Stimulated activated CD4-positive, alpha-beta T cell treated with anti-CD3 and anti-CD28 coated beads, Interleukin-4, amount 100 ng/mL, for 1 hour (primary cell): ENCODE measurements around the gene ART3.
"Not testable (repeated sequence)": the region's sequence is repeated elsewhere in the genome, so short reads cannot be mapped to it uniquely, and the experiment has no call there.

Source experiments
- DNase-seq: peaks from one replicate; pipeline ENCODE4 v3.0.0-alpha.2; 2020

Gene ART3, protein sequence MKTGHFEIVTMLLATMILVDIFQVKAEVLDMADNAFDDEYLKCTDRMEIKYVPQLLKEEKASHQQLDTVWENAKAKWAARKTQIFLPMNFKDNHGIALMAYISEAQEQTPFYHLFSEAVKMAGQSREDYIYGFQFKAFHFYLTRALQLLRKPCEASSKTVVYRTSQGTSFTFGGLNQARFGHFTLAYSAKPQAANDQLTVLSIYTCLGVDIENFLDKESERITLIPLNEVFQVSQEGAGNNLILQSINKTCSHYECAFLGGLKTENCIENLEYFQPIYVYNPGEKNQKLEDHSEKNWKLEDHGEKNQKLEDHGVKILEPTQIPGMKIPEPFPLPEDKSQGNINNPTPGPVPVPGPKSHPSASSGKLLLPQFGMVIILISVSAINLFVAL

DNA sequence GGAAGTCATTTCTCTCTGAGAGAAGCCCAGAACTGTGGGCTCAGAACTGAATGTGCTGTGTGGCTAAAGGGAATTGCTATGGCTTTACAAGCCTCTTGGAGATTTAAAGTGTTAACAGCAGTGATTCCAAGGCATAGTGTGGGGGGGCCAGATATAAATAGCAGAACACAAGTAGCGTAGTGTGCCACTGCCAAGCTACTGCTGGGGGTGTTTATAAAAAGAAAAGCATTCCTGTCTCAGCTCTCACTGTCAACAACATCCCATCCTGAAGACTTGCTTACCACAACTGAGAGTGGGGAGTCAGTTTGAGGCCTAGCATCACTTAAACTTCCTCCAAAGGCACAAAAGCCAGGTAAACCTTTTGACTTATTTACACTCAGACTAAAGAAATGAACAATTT lies at the start of gene ART3:
Gene ART3, plus strand, starts transcription at position 242 of the 400 bp plus-strand sequence. CDS start 1,181 bp downstream, outside the sequence.
- DNase-seq, result no peak

DNA sequence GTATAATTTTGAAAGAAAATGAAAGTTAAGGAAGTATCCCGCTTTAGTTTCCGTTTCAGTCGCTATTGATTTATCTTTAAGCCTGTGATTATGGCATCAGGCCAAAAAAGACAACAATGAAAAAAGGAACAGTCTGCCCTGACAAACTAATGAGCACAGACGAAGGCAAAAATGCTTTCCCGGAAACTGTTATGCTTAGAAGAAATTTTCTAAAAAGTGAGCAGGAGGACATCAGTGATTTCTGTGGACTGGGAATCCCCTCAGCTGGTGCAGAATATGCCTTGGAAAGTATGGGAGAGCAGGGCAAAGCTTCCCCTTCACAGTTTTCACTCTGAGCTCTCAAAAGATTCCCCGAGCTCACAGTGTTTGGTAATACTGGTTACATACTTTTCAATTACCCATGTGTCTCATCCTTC lies 46.2 kb upstream of the ART3 start:
- DNase-seq, result no peak

DNA sequence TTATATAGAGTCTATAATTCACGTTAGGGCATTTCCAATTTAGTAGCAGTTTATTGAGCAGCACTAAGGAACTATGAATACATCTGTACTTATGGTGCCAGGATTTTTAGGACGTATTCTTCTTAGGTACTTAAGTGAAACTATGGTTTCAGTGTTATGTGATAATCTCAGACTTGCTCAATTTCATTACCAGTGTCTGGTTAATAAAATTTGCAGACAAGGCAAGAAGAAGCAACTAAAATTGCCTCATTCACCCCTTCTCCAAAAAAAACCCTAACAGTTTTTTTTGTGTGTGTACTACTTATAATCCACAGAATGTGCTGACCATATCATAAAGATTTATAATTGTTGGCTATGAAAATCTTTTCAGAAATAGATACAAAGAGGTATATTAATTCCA lies 45.2 kb upstream of the ART3 start:
- DNase-seq, result no peak

DNA sequence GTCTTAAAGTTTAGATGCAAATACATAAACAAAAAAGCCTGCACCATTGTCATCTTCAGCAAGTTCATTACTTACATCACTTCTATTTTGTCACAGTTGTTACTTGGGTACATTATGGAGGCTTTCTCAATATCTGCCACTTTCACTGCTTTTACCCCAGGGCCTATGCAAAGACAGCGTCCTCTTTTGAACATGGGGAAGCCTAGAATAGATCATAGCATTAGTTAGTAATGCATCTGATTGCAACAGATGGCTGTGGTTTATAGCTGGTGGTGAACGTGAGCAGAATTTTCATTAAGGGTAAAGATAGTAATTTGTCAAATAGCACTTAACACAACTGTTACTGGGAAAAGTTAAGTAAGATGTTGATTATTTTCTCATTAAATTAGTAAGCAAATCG lies 39.4 kb upstream of the ART3 start:
- DNase-seq, result no peak

DNA sequence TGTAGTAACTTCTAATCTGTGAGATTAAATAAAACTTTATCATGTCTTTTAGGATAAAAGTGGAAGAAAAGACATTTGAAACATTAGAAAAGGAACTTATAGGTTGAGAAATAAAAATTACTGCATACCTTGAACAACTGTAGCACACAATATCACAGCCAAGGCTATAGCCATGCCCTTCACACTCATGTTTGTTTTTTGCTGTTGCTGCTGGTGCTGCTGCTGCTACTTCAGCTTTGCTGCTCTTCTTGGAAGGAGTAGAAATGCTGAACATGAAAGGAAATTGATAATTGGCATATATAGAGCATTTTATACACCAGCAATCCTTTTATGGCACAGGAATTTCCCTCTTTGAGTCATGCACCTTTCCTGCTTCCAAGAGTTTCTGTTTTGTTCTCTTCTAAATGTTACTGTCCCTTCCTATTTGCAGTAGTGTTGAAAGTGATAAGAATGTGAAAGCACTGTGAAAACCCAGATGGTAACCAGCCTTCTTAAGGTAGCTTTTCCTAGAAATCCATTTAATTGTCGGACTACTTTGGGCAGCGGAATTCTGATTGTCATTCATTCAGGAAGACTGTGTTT lies 38.6 kb upstream of the ART3 start, which contains the start of gene CXCL11:
Gene CXCL11, minus strand, starts transcription at position 272 of the 582 bp plus-strand sequence. Its CDS starts 83 bp downstream, at position 189.
- no peak for DNase-seq

DNA sequence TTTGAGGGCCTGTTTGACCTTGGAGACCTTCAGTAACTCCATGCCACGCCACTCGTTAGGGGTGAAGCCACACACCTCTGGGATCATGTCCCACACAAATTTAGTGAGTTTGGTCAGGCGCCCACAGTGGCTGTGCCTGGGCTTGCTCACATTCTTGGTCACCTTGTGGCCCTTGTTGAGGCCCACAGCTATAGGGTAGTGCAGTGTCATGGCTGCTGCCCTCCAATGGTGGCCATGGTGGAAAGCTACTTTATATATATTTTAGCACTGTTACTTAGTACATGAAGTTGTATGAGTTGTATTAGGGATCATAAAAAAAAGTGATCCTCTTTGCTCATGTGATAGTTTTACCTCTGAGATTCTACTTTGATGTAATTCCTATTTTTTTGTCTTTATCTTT lies 37.7 kb upstream of the ART3 start:
- no peak for DNase-seq

DNA sequence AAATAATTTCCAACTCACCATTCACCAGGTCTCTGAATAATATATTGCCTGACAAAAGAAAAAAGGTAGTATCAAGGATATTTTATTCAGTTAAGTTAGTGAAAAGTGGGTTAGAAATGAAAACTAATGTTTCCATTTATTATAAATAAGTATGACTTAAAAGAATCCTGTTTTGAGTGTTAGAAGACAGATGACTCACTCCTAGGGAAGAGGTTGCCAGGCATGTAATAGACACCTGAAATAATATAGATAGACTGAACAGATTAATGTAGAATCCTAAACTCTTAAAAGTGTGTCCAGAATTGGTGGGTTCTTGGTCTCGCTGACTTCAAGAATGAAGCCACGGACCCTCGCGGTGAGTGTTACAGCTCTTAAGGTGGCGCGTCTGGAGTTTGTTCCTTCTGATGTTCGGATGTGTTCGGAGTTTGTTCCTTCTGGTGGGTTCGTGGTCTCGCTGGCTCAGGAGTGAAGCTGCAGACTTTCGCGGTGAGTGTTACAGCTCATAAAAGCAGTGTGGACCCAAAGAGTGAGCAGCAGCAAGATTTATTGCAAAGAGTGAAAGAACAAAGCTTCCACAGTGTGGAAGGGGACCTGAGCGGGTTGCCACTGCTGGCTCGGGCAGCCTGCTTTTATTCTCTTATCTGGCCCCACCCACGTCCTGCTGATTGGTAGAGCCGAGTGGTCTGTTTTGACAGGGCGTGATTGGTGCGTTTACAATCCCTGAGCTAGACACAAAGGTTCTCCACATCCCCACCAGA lies 32.1 kb upstream of the ART3 start:
- DNase-seq, result not testable (repeated sequence)

DNA sequence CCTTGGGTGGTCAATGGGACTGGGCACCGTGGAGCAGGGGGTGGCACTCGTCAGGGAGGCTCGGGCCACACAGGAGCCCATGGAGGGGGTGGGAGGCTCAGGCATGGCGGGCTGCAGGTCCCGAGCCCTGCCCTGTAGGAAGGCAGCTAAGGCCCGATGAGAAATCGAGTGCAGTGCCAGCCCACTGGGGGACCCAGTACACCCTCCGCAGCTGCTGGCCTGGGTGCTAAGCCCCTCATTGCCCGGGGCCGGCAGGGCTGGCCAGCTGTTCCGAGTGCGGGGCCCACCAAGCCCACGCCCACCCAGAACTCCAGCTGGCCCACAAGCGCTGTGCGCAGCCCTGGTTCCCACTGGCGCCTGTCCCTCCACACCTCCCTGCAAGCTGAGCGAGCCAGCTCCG lies 31.2 kb upstream of the ART3 start:
- not testable (repeated sequence) for DNase-seq

DNA sequence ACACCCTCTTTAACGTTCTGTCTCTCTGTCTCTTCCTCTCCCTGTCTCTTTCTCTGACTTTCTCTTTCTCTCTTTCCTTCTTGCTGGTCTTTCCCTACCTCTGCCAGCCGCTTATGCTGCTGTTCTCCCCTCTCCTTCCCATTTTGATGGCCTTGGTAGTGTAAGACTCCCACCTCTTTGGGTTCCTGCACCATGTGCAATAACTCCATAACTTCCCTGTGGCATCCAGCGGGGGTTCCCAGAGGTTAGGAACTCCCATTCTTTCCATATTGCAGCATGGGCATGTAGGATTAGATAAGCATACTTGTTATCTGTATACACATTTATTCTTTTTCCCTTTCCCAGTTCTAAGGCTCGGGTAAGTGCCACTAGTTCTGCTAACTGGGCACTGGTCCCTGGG lies 29.8 kb upstream of the ART3 start:
- not testable (repeated sequence) for DNase-seq

DNA sequence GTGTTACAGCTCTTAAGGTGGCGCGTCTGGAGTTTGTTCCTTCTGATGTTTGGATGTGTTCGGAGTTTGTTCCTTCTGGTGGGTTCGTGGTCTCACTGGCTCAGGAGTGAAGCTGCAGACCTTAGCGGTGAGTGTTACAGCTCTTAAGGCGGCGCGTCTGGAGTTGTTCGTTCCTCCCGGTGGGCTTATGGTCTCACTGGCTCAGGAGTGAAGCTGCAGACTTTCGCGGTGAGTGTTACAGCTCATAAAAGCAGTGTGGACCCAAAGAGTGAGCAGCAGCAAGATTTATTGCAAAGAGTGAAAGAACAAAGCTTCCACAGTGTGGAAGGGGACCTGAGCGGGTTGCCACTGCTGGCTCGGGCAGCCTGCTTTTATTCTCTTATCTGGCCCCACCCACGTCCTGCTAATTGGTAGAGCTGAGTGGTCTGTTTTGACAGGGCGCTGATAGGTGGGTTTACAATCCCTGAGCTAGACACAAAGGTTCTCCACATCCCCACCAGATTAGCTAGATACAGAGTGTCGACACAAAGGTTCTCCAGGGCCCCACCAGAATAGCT lies 24.6 kb upstream of the ART3 start:
- not testable (repeated sequence) for DNase-seq

DNA sequence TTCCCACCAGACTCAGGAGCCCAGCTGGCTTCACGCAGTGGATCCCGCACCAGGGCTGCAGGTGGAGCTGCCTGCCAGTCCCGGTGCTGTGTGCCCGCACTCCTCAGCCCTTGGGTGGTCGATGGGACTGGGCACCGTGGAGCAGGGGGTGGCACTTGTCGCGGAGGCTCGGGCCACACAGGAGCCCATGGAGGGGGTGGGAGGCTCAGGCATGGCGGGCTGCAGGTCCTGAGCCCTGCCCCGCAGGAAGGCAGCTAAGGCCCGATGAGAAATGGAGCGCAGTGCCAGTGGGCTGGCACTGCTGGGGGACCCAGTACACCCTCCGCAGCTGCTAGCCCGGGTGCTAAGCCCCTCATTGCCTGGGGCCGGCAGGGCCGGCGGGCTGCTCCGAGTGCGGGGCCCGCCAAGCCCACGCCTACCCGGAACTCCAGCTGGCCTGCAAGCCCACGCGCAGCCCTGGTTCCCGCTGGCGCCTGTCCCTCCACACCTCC lies 23.9 kb upstream of the ART3 start:
- DNase-seq, result not testable (repeated sequence)

DNA sequence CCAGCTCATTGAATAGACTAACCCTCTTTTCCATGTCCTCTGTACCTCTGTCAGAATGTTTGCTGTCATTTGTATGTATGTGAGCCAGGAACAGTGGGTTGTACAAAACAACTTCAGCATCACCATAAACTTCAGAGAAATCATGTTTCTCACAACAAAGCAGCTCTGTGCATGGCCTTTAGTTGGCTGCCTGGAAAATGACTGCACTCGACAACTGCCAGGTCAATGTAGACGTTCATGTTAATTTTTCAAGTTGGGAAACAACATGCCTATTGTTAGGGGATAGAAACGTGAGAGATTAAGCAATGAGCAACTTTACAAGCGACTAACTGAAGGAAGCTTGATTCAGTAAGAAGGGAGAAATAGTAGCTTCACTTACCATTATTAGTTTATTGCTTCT lies 20.8 kb upstream of the ART3 start:
- no peak for DNase-seq

DNA sequence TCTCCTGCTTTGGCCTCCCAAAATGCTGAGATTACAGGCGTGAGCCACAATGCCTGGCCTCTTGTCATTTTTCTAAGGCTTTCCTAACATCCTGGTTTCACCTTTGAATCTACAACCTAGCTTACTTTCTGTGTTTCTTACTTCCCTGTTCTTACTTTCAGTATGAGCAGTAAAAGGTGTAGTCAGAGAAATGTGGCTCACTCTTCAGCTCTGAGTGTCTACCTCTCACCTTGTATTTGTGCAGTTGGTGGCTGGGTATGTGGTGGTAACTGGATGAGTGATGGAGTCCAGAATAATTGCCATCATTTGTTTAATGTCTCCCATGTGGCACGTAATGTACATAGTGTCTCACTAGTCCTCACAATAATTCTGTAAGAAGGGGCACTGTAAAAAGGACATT lies 19.5 kb upstream of the ART3 start:
- DNase-seq, result no peak

DNA sequence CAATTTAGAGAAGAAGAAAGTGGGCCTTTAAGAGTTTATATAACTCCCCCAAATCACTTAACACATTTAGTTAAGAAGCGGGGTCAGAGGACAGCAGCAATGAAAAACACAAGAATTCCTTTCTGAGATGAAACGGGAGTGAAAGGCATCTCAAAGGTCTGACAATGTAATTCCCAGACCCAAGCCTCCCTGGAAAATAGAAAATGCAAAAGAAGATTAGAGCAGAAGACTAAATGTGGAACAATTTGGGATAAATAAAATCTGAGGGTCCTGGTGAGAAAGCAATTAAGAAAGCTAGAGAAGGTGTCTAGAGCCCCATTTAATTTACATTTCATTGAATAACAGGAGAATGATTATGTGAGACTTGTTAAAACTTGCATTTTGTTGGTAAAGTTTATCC lies 19.1 kb upstream of the ART3 start:
- DNase-seq, result no peak

DNA sequence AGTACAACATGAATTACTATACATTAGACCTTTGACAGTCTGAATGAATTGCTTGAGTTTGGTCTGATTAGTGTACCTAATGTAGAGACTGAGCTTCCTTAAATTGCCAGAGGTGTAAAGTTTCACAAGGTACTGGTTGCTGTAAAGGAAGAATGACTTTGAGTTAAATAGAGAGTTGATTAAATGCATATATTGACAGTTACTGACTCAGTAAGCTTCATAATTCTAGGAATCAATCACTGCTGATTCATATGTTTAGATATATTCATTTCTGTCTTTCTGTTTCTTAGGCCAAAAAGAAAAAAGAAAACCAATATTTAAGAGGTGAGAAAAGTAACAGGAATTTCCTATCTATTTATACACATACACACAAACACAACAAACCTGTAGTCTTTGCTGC lies 16.2 kb upstream of the ART3 start:
- no peak for DNase-seq

DNA sequence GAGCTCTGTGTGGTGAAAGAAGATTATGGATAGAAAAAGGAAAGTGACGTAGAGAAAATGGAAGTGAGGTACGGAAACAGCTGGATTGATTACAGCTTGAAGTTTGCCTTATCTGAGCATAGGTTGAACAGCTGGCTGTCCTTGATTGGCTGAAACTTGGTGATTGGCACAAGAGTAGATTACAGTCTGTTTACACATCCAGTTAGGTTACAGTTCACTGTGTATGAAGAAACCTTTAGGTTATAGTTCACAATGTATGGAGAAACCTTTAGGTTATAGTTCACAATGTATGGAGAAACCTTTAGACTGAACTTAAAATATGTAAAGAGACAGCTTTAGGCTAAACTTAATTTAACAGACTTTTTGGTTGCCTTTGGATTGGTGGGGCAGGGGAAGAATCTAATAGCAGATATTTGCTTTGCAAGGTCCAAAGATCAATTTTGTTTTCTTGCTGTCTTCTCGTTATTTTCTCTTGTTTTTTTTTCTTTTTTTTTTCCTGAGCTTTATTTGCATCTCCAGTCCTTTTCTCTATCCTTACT lies 15.6 kb upstream of the ART3 start:
- DNase-seq, result no peak

DNA sequence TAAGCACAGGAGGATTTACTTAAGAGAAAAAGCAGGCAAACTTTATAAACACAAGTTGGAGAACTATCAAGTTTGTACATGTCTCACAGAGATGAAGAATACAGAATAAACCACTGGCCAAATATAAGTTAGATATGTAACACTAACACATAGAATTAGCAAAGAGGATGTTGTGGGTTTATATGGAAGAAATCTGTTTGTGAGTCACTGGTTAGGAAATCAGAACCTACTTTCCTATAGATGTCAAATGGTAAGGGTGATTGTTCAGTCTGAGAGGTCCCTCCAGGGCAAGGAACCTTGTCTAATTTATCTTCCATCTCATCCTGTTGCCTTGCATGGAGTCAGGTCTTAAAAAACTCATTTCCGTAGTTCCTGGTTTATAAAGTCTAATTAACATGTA lies 14.8 kb upstream of the ART3 start:
- DNase-seq, result no peak

DNA sequence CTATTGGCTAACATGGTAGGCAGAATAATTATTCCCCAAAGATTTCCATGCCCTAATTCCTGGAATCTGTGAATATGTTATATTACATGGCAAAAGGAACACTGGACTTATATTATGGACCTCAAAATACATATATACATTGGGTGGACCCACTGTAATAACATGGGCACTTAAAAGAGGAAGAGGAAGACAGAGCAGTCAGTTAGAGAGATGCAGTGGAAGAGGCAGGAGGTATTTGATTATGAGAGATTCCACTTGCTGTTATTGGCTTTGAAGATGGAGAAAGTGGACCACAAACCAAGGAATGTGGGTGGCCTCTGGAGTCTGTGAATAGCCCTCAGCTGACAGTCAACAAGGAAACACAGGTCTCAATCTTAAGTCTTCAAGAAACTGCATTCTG lies 14.0 kb upstream of the ART3 start:
- no peak for DNase-seq

DNA sequence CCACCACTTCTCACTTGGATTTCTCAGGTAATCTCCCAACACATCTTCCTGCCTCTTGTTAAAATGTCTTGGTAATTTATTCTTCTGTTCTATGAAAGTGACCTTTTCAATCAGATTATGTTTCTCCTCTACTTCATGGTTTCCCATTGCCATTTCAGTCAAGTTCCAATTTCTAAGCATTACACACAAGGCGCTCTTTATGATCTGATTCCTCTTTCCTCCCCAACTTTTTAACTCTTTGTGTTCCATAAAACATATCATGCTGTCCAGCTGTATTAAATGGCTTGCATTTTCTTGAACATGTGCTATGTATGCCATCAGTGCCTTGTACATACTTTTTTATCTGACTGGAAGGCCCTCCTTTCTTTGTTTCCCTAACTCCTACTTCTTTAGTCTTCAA lies 13.1 kb upstream of the ART3 start:
- no peak for DNase-seq

DNA sequence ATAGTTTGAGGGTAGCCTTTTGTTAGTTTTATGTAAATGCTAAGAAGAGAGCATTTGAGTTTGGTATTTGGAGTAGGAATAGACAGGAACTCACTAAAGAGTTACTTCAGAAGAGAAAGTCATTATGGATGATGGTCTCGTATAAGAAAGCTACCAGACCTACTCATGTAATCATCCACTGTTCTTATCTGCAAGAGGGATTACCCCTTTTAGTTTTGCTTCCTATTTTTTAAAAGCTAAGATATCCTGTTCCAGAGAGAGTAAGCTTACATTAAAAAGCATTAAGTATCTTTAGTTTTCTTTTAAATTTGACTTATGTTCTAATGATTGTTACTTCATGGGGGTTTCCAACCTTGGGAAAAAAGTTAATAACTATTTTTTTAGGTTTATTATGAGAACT lies 12.5 kb upstream of the ART3 start:
- DNase-seq, result no peak

DNA sequence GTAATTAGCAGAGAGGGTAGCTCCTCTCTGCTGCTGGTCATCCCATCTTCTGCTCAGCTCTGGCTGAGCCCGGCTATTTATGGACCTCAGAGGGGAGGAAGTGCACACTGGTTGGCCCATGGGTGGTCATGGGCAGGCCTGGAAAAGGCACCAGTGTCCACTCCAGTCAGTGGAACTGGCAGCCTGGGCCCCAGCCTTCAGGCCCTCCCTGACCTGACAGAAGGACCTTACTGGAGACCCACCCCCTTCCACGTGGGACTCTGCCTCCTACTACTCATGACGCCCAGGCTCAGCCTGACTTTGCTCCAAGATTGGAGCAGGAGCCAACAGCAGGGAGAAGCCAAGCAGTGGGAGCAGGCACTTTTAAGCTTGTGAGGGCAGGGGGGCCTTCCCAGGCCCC lies 8.0 kb upstream of the ART3 start:
- no peak for DNase-seq

DNA sequence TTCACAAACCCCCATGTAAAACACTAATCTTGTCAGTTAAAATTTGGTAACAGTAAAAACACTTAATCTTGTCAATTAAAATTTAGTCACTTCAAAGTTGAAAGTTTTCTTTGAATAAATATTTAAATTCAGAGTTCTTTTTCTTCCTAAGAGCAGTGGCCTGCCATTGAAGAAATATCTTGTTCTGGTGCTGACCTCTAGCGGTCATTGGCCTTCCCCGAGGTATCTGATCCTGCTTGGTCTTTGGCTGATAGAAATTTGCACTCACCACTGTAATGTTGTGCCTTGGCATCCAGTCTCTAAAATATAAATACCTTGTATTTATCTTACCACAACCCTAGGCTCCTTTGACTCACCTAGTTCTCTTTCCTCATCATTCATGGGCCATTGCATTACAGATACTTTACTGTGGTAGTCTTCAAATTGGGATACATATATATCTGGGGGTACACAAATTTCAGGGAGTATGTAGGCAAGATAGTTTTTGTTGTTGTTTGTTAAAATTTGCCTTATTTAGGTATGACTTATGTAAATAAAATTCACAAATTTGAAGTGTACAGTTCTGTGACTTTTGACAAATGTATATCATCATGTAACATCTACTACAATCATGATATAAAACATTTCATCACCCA lies 6.7 kb upstream of the ART3 start:
- peak; percentile 66 for DNase-seq

DNA sequence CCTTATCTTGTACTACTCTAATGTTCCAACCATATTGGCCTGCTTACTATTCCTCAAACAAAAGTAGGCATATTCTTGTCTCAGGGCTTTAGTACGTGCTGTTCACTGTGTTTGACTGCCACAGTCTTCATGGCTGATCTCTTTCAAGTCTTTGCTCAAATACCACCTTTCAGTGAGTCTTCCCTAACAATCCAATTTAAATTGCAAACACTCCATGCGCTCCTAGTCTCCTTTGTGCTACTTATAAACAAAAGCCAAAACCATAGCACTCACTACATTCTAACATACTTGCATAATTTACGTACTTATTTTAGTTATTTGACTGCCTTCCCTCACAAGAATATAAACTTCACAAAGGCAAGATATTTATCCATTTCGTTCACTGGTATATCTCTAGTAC lies 1.7 kb upstream of the ART3 start:
- no peak for DNase-seq
